ENCODE results near the gene PIGQ.

Gene PIGQ

GRCh38 chr16:556474-557173, 13.1 kb upstream of the PIGQ start:
- H3K4me1 ChIP-seq (ENCODE audit: control insufficient read depth, insufficient read depth, low read length), result peaks cover 5% of the 10 kb centered on the region
- 90 to 92% methylated on average over 32 of the region's 32 CpGs for WGBS, 2 experiments
- peaks cover 37% of the 10 kb centered on the region for H3K27me3 ChIP-seq (ENCODE audit: control insufficient read depth, insufficient read depth, low read length, poor library complexity, severe bottlenecking)
- H3K4me3 ChIP-seq (ENCODE audit: insufficient read depth, low read depth, low read length), result no peak overlapping the region
- no peak overlapping the region for H3K27ac ChIP-seq (ENCODE audit: insufficient read depth, low read depth, low read length, poor library complexity, severe bottlenecking)
- H3K9me3 ChIP-seq (ENCODE audit: control insufficient read depth, low read length), result no peaks in the 10 kb centered on the region
- H3K36me3 ChIP-seq (ENCODE audit: control insufficient read depth, insufficient read depth, low read length), result peaks cover under 1% of the 10 kb centered on the region

GRCh38 chr16:557463-558297, 12.1 kb upstream of the PIGQ start:
- H3K4me3 ChIP-seq (ENCODE audit: insufficient read depth, low read depth, low read length), result no peak overlapping the region
- H3K27me3 ChIP-seq (ENCODE audit: control insufficient read depth, insufficient read depth, low read length, poor library complexity, severe bottlenecking), result peaks cover 48% of the 10 kb centered on the region
- H3K36me3 ChIP-seq (ENCODE audit: control insufficient read depth, insufficient read depth, low read length), result no peaks in the 10 kb centered on the region
- 90 to 91% methylated on average over 23 of the region's 23 CpGs for WGBS, 2 experiments
- H3K27ac ChIP-seq (ENCODE audit: insufficient read depth, low read depth, low read length, poor library complexity, severe bottlenecking), result no peak overlapping the region
- peaks cover 5% of the 10 kb centered on the region for H3K4me1 ChIP-seq (ENCODE audit: control insufficient read depth, insufficient read depth, low read length)
- no peaks in the 10 kb centered on the region for H3K9me3 ChIP-seq (ENCODE audit: control insufficient read depth, low read length)

GRCh38 chr16:558298-559020, 11.3 kb upstream of the PIGQ start:
- H3K27ac ChIP-seq (ENCODE audit: insufficient read depth, low read depth, low read length, poor library complexity, severe bottlenecking), result no peak overlapping the region
- no peaks in the 10 kb centered on the region for H3K9me3 ChIP-seq (ENCODE audit: control insufficient read depth, low read length)
- peaks cover 50% of the 10 kb centered on the region for H3K27me3 ChIP-seq (ENCODE audit: control insufficient read depth, insufficient read depth, low read length, poor library complexity, severe bottlenecking)
- no peak overlapping the region for H3K4me3 ChIP-seq (ENCODE audit: insufficient read depth, low read depth, low read length)
- no peaks in the 10 kb centered on the region for H3K36me3 ChIP-seq (ENCODE audit: control insufficient read depth, insufficient read depth, low read length)
- H3K4me1 ChIP-seq (ENCODE audit: control insufficient read depth, insufficient read depth, low read length), result peaks cover 5% of the 10 kb centered on the region
- WGBS, 2 experiments, result 86% methylated on average over 22 of the region's 22 CpGs

- 82 to 85% methylated on average over 15 of the region's 15 CpGs for WGBS, 2 experiments
- Histone ChIP-seq H3K4me3 (ENCODE audit: insufficient read depth, low read depth, low read length) (no peak overlapping the region), H3K9me3 (ENCODE audit: control insufficient read depth, low read length) (no peaks in the 10 kb centered on the region), H3K36me3 (ENCODE audit: control insufficient read depth, insufficient read depth, low read length) (no peaks in the 10 kb centered on the region), H3K27ac (ENCODE audit: insufficient read depth, low read depth, low read length, poor library complexity, severe bottlenecking) (no peak overlapping the region), H3K4me1 (ENCODE audit: control insufficient read depth, insufficient read depth, low read length) (peaks cover 5% of the 10 kb centered on the region), H3K27me3 (ENCODE audit: control insufficient read depth, insufficient read depth, low read length, poor library complexity, severe bottlenecking) (peaks cover 50% of the 10 kb centered on the region)
Measured at GRCh38 chr16:559021-559380, 10.8 kb upstream of the PIGQ start.

- Histone ChIP-seq H3K4me3 (ENCODE audit: insufficient read depth, low read depth, low read length) (peak overlapping the region; percentile 16), H3K27ac (ENCODE audit: insufficient read depth, low read depth, low read length, poor library complexity, severe bottlenecking) (no peak overlapping the region), H3K9me3 (ENCODE audit: control insufficient read depth, low read length) (no peaks in the 10 kb centered on the region), H3K4me1 (ENCODE audit: control insufficient read depth, insufficient read depth, low read length) (peaks cover 5% of the 10 kb centered on the region), H3K36me3 (ENCODE audit: control insufficient read depth, insufficient read depth, low read length) (no peaks in the 10 kb centered on the region), H3K27me3 (ENCODE audit: control insufficient read depth, insufficient read depth, low read length, poor library complexity, severe bottlenecking) (peaks cover 50% of the 10 kb centered on the region)
- WGBS, 2 experiments, result 10% methylated on average over 62 of the region's 62 CpGs
Measured at GRCh38 chr16:559411-560203, 10.2 kb upstream of the PIGQ start.

- H3K27ac ChIP-seq (ENCODE audit: insufficient read depth, low read depth, low read length, poor library complexity, severe bottlenecking), result no peak within 1 kb of the TSS
- H3K4me1 ChIP-seq (ENCODE audit: control insufficient read depth, insufficient read depth, low read length), result peaks cover 5% of the 10 kb centered on the region
- no peaks in the 10 kb centered on the region for H3K9me3 ChIP-seq (ENCODE audit: control insufficient read depth, low read length)
- no peaks in the 10 kb centered on the region for H3K36me3 ChIP-seq (ENCODE audit: control insufficient read depth, insufficient read depth, low read length)
- peaks cover 50% of the 10 kb centered on the region for H3K27me3 ChIP-seq (ENCODE audit: control insufficient read depth, insufficient read depth, low read length, poor library complexity, severe bottlenecking)
- H3K4me3 ChIP-seq (ENCODE audit: insufficient read depth, low read depth, low read length), result peak within 1 kb of the TSS; percentile 16
- WGBS, 2 experiments, result 1 to 2% methylated on average over 84 of the region's 84 CpGs
Measured at GRCh38 chr16:560204-560700, 9.5 kb upstream of the PIGQ start, which contains the start of gene PRR35. Gene PRR35 (plus strand): TSS chr16:560394. CDS start chr16:563295, 2,901 bp downstream.

- no peak overlapping the region for H3K4me3 ChIP-seq (ENCODE audit: insufficient read depth, low read depth, low read length)
- H3K4me1 ChIP-seq (ENCODE audit: control insufficient read depth, insufficient read depth, low read length), result peaks cover 11% of the 10 kb centered on the region
- H3K36me3 ChIP-seq (ENCODE audit: control insufficient read depth, insufficient read depth, low read length), result no peaks in the 10 kb centered on the region
- WGBS, 2 experiments, result 38 to 40% methylated on average over 54 of the region's 54 CpGs
- H3K27me3 ChIP-seq (ENCODE audit: control insufficient read depth, insufficient read depth, low read length, poor library complexity, severe bottlenecking), result peaks cover 50% of the 10 kb centered on the region
- no peaks in the 10 kb centered on the region for H3K9me3 ChIP-seq (ENCODE audit: control insufficient read depth, low read length)
- H3K27ac ChIP-seq (ENCODE audit: insufficient read depth, low read depth, low read length, poor library complexity, severe bottlenecking), result no peak overlapping the region
Measured at GRCh38 chr16:560701-561412, 8.9 kb upstream of the PIGQ start.

GRCh38 chr16:561413-561794, 8.4 kb upstream of the PIGQ start:
- H3K27ac ChIP-seq (ENCODE audit: insufficient read depth, low read depth, low read length, poor library complexity, severe bottlenecking), result no peak overlapping the region
- whole genome bisulfite sequencing, 2 experiments, result 87 to 90% methylated on average over 15 of the region's 15 CpGs
- no peaks in the 10 kb centered on the region for H3K9me3 ChIP-seq (ENCODE audit: control insufficient read depth, low read length)
- H3K4me3 ChIP-seq (ENCODE audit: insufficient read depth, low read depth, low read length), result no peak overlapping the region
- peaks cover 50% of the 10 kb centered on the region for H3K27me3 ChIP-seq (ENCODE audit: control insufficient read depth, insufficient read depth, low read length, poor library complexity, severe bottlenecking)
- no peaks in the 10 kb centered on the region for H3K36me3 ChIP-seq (ENCODE audit: control insufficient read depth, insufficient read depth, low read length)
- H3K4me1 ChIP-seq (ENCODE audit: control insufficient read depth, insufficient read depth, low read length), result peaks cover 16% of the 10 kb centered on the region

Measured in ectodermal cell (in vitro differentiated cells).